Colon (tissue), 2 donors: ENCODE data around the gene NKTR.

Source experiments
- FAIRE-seq: peaks from 2 replicates; lab custom pipeline; 2012; peaks lifted over from hg19 to GRCh38; lab: Jason Lieb, UNC
- donor health status: control.
- donor health status: control.

NKTR gene

GRCh38 chr3:42696356-42697288, 96.1 kb downstream of the NKTR start:
- no peak for FAIRE-seq

GRCh38 chr3:42697289-42698051, 97.0 kb downstream of the NKTR start:
- FAIRE-seq: no peak
